ENCODE results near the gene BLM. TPM values are rescaled to one million over a fixed set of nuclear protein-coding genes. Genes with fewer than 3 reads are reported as not detected.

BLM gene
- total and polyA plus RNA-seq, 2 of the 4 experiments (the other 2 are of a cell fraction), result 2.5 to 6.5 TPM

DNA sequence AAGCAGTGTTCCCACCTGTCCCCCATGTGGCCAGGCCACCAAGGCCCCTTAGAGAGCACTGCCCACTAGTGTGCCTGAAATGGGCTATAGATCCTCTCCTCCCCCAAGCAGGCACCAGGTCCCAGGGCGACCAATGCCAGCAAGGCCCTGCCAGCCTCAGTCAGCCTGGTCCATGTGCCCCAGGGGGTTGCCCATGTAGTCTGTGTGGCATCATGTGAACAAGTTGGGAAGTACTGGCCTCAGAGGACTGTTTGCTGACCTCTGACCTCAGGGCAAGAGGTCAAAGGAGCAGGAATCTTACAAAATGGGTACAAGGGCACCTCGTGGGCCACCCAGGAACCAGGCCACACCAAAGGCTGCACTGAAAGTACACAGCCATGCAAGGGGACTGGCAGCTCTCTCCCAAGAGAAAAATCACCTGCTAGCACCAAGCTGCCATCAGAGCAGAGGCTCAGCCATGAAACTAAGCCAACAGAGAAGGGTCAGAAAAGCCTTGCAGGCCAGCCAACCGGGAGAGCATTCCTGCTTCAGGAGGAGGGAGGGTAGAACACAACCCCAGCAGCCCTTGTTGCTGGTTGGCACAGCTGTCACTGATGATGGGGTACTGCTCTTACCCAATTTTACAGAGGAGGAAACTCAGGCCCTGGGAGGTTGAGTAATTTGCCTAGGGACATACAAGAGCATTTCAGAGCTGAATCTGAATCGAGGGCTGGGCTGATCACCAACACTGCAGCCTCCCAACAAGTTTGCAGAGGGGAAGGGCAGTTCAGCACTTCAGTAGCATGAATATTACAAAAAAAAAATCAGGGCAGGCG is 146.0 kb downstream of the BLM start:
- ATAC-seq (ENCODE audit: low read depth) (peak; percentile 56), DNase-seq (no peak)
- no peak overlapping the region for H3K4ac ChIP-seq (ENCODE audit: low read depth, low read length)
- ChIA-PET POLR2A (ENCODE audit: unreplicated experiment) (no interaction called here), CTCF (no interaction called here)
- H3K18ac ChIP-seq (ENCODE audit: low read depth, low read length), result no peak overlapping the region
- peaks cover 6% of the 10 kb centered on the region for H3K4me1 ChIP-seq (ENCODE audit: control insufficient read depth, insufficient read depth, low read length)
- no peak overlapping the region for H4K8ac ChIP-seq (ENCODE audit: low read depth in 2 of 2, low read length in 2 of 2)
- TF ChIP-seq, protein P1, sequence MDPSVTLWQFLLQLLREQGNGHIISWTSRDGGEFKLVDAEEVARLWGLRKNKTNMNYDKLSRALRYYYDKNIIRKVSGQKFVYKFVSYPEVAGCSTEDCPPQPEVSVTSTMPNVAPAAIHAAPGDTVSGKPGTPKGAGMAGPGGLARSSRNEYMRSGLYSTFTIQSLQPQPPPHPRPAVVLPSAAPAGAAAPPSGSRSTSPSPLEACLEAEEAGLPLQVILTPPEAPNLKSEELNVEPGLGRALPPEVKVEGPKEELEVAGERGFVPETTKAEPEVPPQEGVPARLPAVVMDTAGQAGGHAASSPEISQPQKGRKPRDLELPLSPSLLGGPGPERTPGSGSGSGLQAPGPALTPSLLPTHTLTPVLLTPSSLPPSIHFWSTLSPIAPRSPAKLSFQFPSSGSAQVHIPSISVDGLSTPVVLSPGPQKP (IDR thresholded peaks at IDR 0.05; ENCODE audit: borderline replicate concordance, low read depth, low read length), result no peak
- no peak for TF ChIP-seq RFX5 (IDR thresholded peaks at IDR 0.05; ENCODE audit: low read depth, low read length)
- TF ChIP-seq FOS (IDR thresholded peaks at IDR 0.05; ENCODE audit: low read depth, low read length), result no peak
- no peak for TF ChIP-seq MAFK (IDR thresholded peaks at IDR 0.05; ENCODE audit: low read depth, low read length)
- no peak for TF ChIP-seq MXI1 (IDR thresholded peaks at IDR 0.05; ENCODE audit: borderline replicate concordance, low read depth, low read length)
- no peak for TF ChIP-seq SMC3 (IDR thresholded peaks at IDR 0.05; ENCODE audit: low read depth, low read length)
- TF ChIP-seq RCOR1 (IDR thresholded peaks at IDR 0.05; ENCODE audit: insufficient replicate concordance, low read length), result no peak
- TF ChIP-seq, protein P2, sequence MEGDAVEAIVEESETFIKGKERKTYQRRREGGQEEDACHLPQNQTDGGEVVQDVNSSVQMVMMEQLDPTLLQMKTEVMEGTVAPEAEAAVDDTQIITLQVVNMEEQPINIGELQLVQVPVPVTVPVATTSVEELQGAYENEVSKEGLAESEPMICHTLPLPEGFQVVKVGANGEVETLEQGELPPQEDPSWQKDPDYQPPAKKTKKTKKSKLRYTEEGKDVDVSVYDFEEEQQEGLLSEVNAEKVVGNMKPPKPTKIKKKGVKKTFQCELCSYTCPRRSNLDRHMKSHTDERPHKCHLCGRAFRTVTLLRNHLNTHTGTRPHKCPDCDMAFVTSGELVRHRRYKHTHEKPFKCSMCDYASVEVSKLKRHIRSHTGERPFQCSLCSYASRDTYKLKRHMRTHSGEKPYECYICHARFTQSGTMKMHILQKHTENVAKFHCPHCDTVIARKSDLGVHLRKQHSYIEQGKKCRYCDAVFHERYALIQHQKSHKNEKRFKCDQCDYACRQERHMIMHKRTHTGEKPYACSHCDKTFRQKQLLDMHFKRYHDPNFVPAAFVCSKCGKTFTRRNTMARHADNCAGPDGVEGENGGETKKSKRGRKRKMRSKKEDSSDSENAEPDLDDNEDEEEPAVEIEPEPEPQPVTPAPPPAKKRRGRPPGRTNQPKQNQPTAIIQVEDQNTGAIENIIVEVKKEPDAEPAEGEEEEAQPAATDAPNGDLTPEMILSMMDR (conservative IDR thresholded peaks at IDR 0.05; ENCODE audit: low read depth, low read length), result no peak
- TF ChIP-seq CHD1 (IDR thresholded peaks at IDR 0.05; ENCODE audit: low read depth, low read length), result no peak
- TF ChIP-seq POLR2A (IDR thresholded peaks at IDR 0.05; ENCODE audit: low read depth, low read length), result no peak
- no peak for TF ChIP-seq BHLHE40 (IDR thresholded peaks at IDR 0.05; ENCODE audit: low read depth, low read length)
- no peak for TF ChIP-seq USF2 (IDR thresholded peaks at IDR 0.05; ENCODE audit: low read depth, low read length)
- TF ChIP-seq CEBPB (IDR thresholded peaks at IDR 0.05; ENCODE audit: low read depth, low read length), result no peak
- no peak for TF ChIP-seq NFE2L2 (IDR thresholded peaks at IDR 0.05; ENCODE audit: low read depth, low read length)
- TF ChIP-seq RAD21 (IDR thresholded peaks at IDR 0.05; ENCODE audit: low read length), result no peak
- no peak for TF ChIP-seq MAZ (IDR thresholded peaks at IDR 0.05; ENCODE audit: borderline replicate concordance, low read depth, low read length)
- H3K23ac ChIP-seq (ENCODE audit: low read depth, low read length), result no peak overlapping the region
- H2BK15ac ChIP-seq (ENCODE audit: low read depth, low read length), result no peak overlapping the region
- no peak overlapping the region for H3K4me3 ChIP-seq (ENCODE audit: insufficient read depth, low read depth, low read length)
- no peak overlapping the region for H2AFZ ChIP-seq (replicated peaks; ENCODE audit: low read length, poor library complexity)
- H2AK5ac ChIP-seq (ENCODE audit: low read depth, low read length), result no peak overlapping the region
- H2AK9ac ChIP-seq (replicated peaks; ENCODE audit: low read depth, low read length, poor library complexity), result peak overlapping the region; percentile 34
- H2BK5ac ChIP-seq (ENCODE audit: low read depth, low read length, poor library complexity, severe bottlenecking), result no peak overlapping the region
- no peaks in the 10 kb centered on the region for H4K20me1 ChIP-seq (ENCODE audit: insufficient read depth, low read length)
- H3K27ac ChIP-seq (ENCODE audit: insufficient read depth, low read length), result no peak overlapping the region
- H3K79me1 ChIP-seq (ENCODE audit: low read depth in 1 of 2, low read length in 2 of 2), result no peaks in the 10 kb centered on the region
- no peak overlapping the region for H3K9ac ChIP-seq (ENCODE audit: low read depth, low read length)
- BruUV-seq (replicated peaks), result no TSS peak
- dilution Hi-C loops (cut with HindIII; ENCODE audit: low sequenced_read_pairs, unreplicated experiment) (no loop called here), intact Hi-C loops (cut with micrococcal nuclease) (no loop called here), in situ Hi-C loops (cut with MboI; ENCODE audit: low sequenced_read_pairs) (no loop called here)
- H3K14ac ChIP-seq (replicated peaks; ENCODE audit: low read depth, low read length), result no peak overlapping the region
- H3K4me2 ChIP-seq (ENCODE audit: low read depth, low read length), result no peak overlapping the region
- H3K9me1 ChIP-seq (ENCODE audit: insufficient read depth, low read length), result peaks cover 5% of the 10 kb centered on the region
- H2BK120ac ChIP-seq (ENCODE audit: low read depth, low read length), result no peak overlapping the region
- H4K5ac ChIP-seq (ENCODE audit: low read depth, low read length), result no peak overlapping the region
- H3K36me3 ChIP-seq (ENCODE audit: control insufficient read depth, insufficient read depth, low read length), result no peaks in the 10 kb centered on the region
- no peaks in the 10 kb centered on the region for H3K9me3 ChIP-seq (ENCODE audit: control insufficient read depth, insufficient read depth, low read length)
- 75% methylated on average over 2 of the region's 5 CpGs; no CpG with 5 or more reads in 1 of the 2 experiments for WGBS, 2 experiments (ENCODE audit: extremely low coverage in 2 of 2, insufficient read length in 1 of 2)
- H3K56ac ChIP-seq (ENCODE audit: extremely low read depth, insufficient read depth, low read length), result no peak overlapping the region
- H3K27me3 ChIP-seq (ENCODE audit: control insufficient read depth, insufficient read depth, low read length), result no peaks in the 10 kb centered on the region; the same call in 1 of the 2 replicates
- H4K91ac ChIP-seq (ENCODE audit: insufficient read depth, low read depth, low read length), result no peak overlapping the region
- no peak overlapping the region for H2BK20ac ChIP-seq (ENCODE audit: low read depth, low read length)
